CD4-positive, alpha-beta T cell (primary cell): ENCODE data around the gene FBL. TPM values are rescaled to one million over a fixed set of nuclear protein-coding genes. Genes with fewer than 3 reads are reported as not detected.

Source experiments
- ATAC-seq: fragments of 200-7000 bp; cut with Tn5 transposase; one replicate; pipeline ENCODE4 v1.10.0; 2022; ENCODE audit warnings: mild to moderate bottlenecking; ENCODE audit not compliant: poor library complexity
- CTCF ChIA-PET: fragments of 350-600 bp; sonication (Branson Sonifier 250); formaldehyde crosslinking; loops from one replicate; lab custom pipeline; 2021; ENCODE audit warnings: antibody characterized with exemption, inconsistent platforms; lab: Charles Lee
- POLR2A ChIA-PET: fragments of 350-600 bp; sonication (Branson Sonifier 250); formaldehyde crosslinking; loops from one replicate; lab custom pipeline; 2021; ENCODE audit warnings: antibody characterized with exemption, inconsistent platforms; lab: Charles Lee
- DNase-seq, 14 experiments: peaks; one replicate each; pipeline ENCODE4 v3.0.0-alpha.2; 2013 to 2020; ENCODE audit warnings: mixed read lengths in 2 of 14
- H3K27ac ChIP-seq, 2 donors: one replicate each; pipeline versions ENCODE4 v1.5.1 to v1.7.0; 2013; ENCODE audit warnings: low read length in 2 of 2, low read depth in 1 of 2, mild to moderate bottlenecking in 1 of 2
- H3K27me3 ChIP-seq, 2 experiments: 1 replicate in 1 of 2; 2 replicates in 1 of 2; pipeline versions ENCODE4 v1.6.1 to v1.7.0; 2013; ENCODE audit warnings: low read length in 2 of 2, control low read depth in 1 of 2, mild to moderate bottlenecking in 1 of 2, moderate library complexity in 1 of 2; ENCODE audit not compliant: insufficient read depth in 2 of 2, control insufficient read depth in 1 of 2
- H3K36me3 ChIP-seq: one replicate; pipeline ENCODE4 v1.6.1; 2013; ENCODE audit warnings: low read length, control low read depth; ENCODE audit not compliant: insufficient read depth
- H3K4me1 ChIP-seq: one replicate; pipeline ENCODE4 v1.6.1; 2013; ENCODE audit warnings: low read length, control low read depth; ENCODE audit not compliant: insufficient read depth
- H3K4me3 ChIP-seq: one replicate; pipeline ENCODE4 v1.5.1; 2013; ENCODE audit warnings: mild to moderate bottlenecking, low read length, moderate library complexity
- H3K9me3 ChIP-seq, 2 experiments: 1 replicate in 1 of 2; 2 replicates in 1 of 2; pipeline versions ENCODE4 v1.6.1 to v1.7.0; 2013; ENCODE audit warnings: low read length in 2 of 2, mild to moderate bottlenecking in 2 of 2, control low read depth in 1 of 2, moderate library complexity in 1 of 2; ENCODE audit not compliant: control insufficient read depth in 1 of 2, insufficient read depth in 1 of 2
- H3K27ac Mint-ChIP-seq: one replicate; pipeline ENCODE4 v1.8.0; 2020; ENCODE audit warnings: mixed read lengths
- H3K27me3 Mint-ChIP-seq: one replicate; pipeline ENCODE4 v1.8.0; 2021; ENCODE audit warnings: mixed read lengths
- H3K36me3 Mint-ChIP-seq: one replicate; pipeline ENCODE4 v1.8.0; 2021; ENCODE audit warnings: low read depth, mixed read lengths
- H3K4me1 Mint-ChIP-seq: one replicate; pipeline ENCODE4 v1.8.0; 2021; ENCODE audit warnings: low read depth, mixed read lengths
- H3K4me3 Mint-ChIP-seq: one replicate; pipeline ENCODE4 v1.8.0; 2020; ENCODE audit warnings: mild to moderate bottlenecking, mixed read lengths
- H3K9me3 Mint-ChIP-seq: one replicate; pipeline ENCODE4 v1.8.0; 2020; ENCODE audit warnings: mixed read lengths
- CTCF ChIP-seq: fragments of 200-600 bp; IDR thresholded peaks from one replicate; pipeline ENCODE4 v1.8.0; 2022; ENCODE audit warnings: antibody characterized with exemption, mild to moderate bottlenecking
- intact Hi-C, 2 experiments: fragments of 100-400 bp; cut with DNase I in 1 of 2; cut with micrococcal nuclease in 1 of 2; formaldehyde crosslinking; loops; one replicate each; pipeline versions ENCODE4 v1.15.1 to v1.9.0; 2023 to 2025; cut with DNase I, micrococcal nuclease
- total RNA-seq, 174 experiments: library from RNA in 2 of 174; stranded (reverse) in 2 of 174; gene quantifications; one replicate each; pipeline ENCODE4 v1.2.3 and lab custom pipeline; 2021 to 2026

Gene FBL
- total RNA-seq, 2 experiments from 2014 or later, result 267 to 287 TPM

- no peak overlapping the region for H3K4me3 Mint-ChIP-seq
- Histone ChIP-seq H3K9me3 (no peaks in the 10 kb centered on the region), H3K27ac (no peak overlapping the region), H3K36me3 (peaks cover 50% of the 10 kb centered on the region), H3K4me1 (peaks cover 39% of the 10 kb centered on the region), H3K4me3 (no peak overlapping the region), H3K27me3 (no peaks in the 10 kb centered on the region)
- no peaks in the 10 kb centered on the region for H3K4me1 Mint-ChIP-seq
- peak in 1 of 14 experiments; percentile 31 for DNase-seq
- ChIA-PET CTCF (no interaction called here), POLR2A (interaction anchor here (2.4 kb wide), 1 partner anchor 7 kb away, joined by 14 read pairs; the partner anchor contains the start of gene DYRK1B)
- no peaks in the 10 kb centered on the region for H3K9me3 Mint-ChIP-seq
- no peaks in the 10 kb centered on the region for H3K27me3 Mint-ChIP-seq
- no peak for ATAC-seq
- no peak for TF ChIP-seq CTCF
- no peak overlapping the region for H3K27ac Mint-ChIP-seq
- intact Hi-C loops, result loop anchor here in 1 of 2 experiments (10.0 kb wide), 1 partner anchor 618 kb away; the partner anchor contains the start of gene SERTAD3
- peaks cover 46% of the 10 kb centered on the region for H3K36me3 Mint-ChIP-seq
Measured at GRCh38 chr19:39826311-39826945, 19.8 kb downstream of the FBL start.

DNA sequence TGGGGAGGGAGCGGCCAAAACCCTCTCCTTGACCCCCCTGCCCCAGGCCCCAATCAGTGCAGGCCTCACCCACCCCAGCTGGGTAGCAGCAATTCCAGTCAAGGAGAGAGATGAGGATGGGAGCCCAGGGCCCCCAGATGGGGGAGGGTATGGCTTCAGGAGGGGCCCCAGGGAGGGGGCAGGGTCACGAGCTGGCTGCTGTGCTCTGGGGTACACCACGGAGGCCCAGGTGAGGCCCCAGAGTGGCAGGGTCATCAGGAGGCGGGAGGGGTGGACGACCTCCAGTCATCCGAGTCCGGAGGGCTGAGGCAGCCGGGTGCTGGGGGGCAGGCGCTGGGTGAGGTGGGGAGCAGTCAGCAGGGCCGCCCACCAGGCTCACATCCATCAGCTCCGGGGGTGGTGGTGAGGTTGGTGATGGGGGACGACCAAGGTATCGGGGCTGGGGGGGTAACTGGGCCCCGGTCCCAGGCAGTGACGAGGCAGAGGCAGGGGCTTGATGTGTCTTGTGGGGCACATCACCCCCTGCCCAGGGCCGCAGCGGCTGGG lies 20.6 kb downstream of the FBL start:
- intact Hi-C loops, result loop anchor here in 1 of 2 experiments (10.0 kb wide), 1 partner anchor 619 kb away; the partner anchor contains the start of gene SERTAD3
- Histone ChIP-seq H3K27me3 (no peaks in the 10 kb centered on the region), H3K9me3 (no peaks in the 10 kb centered on the region), H3K36me3 (peaks cover 43% of the 10 kb centered on the region), H3K27ac (peak overlapping the region in 1 of 2 donors; percentile 52), H3K4me1 (peaks cover 39% of the 10 kb centered on the region), H3K4me3 (no peak overlapping the region)
- DNase-seq, result peak in 1 of 14 experiments; percentile 31
- Mint-ChIP-seq H3K27ac (no peak overlapping the region), H3K4me1 (no peaks in the 10 kb centered on the region), H3K4me3 (no peak overlapping the region), H3K9me3 (no peaks in the 10 kb centered on the region), H3K36me3 (peaks cover 38% of the 10 kb centered on the region), H3K27me3 (no peaks in the 10 kb centered on the region)
- CTCF ChIA-PET, result no interaction called here
- POLR2A ChIA-PET, result interaction anchor here (2.4 kb wide), 1 partner anchor 8 kb away, joined by 14 read pairs; the partner anchor contains the start of gene DYRK1B
- no peak for TF ChIP-seq CTCF
- ATAC-seq, result no peak

GRCh38 chr19:39825093-39825463 lies 21.1 kb downstream of the FBL start:
- intact Hi-C loops, result loop anchor here in 1 of 2 experiments (10.0 kb wide), 1 partner anchor 620 kb away; the partner anchor contains the start of gene SERTAD3
- Mint-ChIP-seq H3K27ac (no peak overlapping the region), H3K4me1 (no peaks in the 10 kb centered on the region), H3K4me3 (no peak overlapping the region), H3K27me3 (no peaks in the 10 kb centered on the region), H3K36me3 (peaks cover 33% of the 10 kb centered on the region), H3K9me3 (no peaks in the 10 kb centered on the region)
- H3K4me1 ChIP-seq, result peaks cover 39% of the 10 kb centered on the region
- no peak for ATAC-seq
- H3K4me3 ChIP-seq, result no peak overlapping the region
- peaks cover 38% of the 10 kb centered on the region for H3K36me3 ChIP-seq
- H3K27me3 ChIP-seq, result no peaks in the 10 kb centered on the region
- DNase-seq, result peak in 1 of 14 experiments; percentile 35
- TF ChIP-seq CTCF, result no peak
- H3K27ac ChIP-seq, result peak overlapping the region; percentile 29 to 52
- ChIA-PET CTCF (interaction anchor here (0.6 kb wide), 1 partner anchor 55 kb away, joined by 3 read pairs; no protein-coding TSS in a partner anchor), POLR2A (interaction anchor here (0.6 to 2.4 kb wide), 3 partner anchors 9 to 178 kb away, joined by 4 to 14 read pairs (median 4); partner anchors contain the start of genes DYRK1B and PSMC4)
- no peaks in the 10 kb centered on the region for H3K9me3 ChIP-seq
